K562 (cell line): ENCODE measurements around the gene BACH1. TPM values are rescaled to one million over a fixed set of nuclear protein-coding genes. Genes with fewer than 3 reads are reported as not detected.

ENCODE experiments used
- AFF4 ChIP-seq: sonication (generic); formaldehyde crosslinking; IDR thresholded peaks from 2 replicates; pipeline ENCODE4 v1.8.0; 2023; ENCODE audit warnings: mild to moderate bottlenecking, missing genetic modification reagents
- ATF2 ChIP-seq: sonication (generic); formaldehyde crosslinking; IDR thresholded peaks from 2 replicates; pipeline ENCODE4 v1.8.1; 2022; ENCODE audit warnings: missing genetic modification reagents
- LCOR ChIP-seq: sonication (generic); formaldehyde crosslinking; IDR thresholded peaks from 2 replicates; pipeline ENCODE4 v1.8.0; 2022; ENCODE audit warnings: mild to moderate bottlenecking, missing genetic modification reagents
- NEUROD1 ChIP-seq: fragments of 150-350 bp; IDR thresholded peaks from 2 replicates; pipeline ENCODE4 v1.6.1; 2014; ENCODE audit warnings: borderline replicate concordance, low read length, low read depth; ENCODE audit not compliant: partially characterized antibody
- PCBP1 ChIP-seq: fragments of 200-400 bp; formaldehyde crosslinking; IDR thresholded peaks from 2 replicates; pipeline ENCODE4 v1.6.1; 2018; ENCODE audit warnings: mild to moderate bottlenecking, low read depth, low read length; ENCODE audit not compliant: poor library complexity, severe bottlenecking
- POLR2A ChIP-seq: fragments of 450-650 bp; conservative IDR thresholded peaks from 2 replicates; pipeline ENCODE4 v1.6.1; 2016
- TAF9B ChIP-seq: fragments of 450-650 bp; IDR thresholded peaks from 2 replicates; pipeline ENCODE4 v1.6.1; 2018; ENCODE audit warnings: mild to moderate bottlenecking; ENCODE audit not compliant: partially characterized antibody
- VEZF1 ChIP-seq: fragments of 200-800 bp; sonication (Bioruptor generic); IDR thresholded peaks from 2 replicates; pipeline ENCODE4 v1.6.1; 2017; ENCODE audit warnings: missing genetic modification characterization, missing compliant biosample characterization
- ZBTB5 ChIP-seq: fragments of 450-650 bp; IDR thresholded peaks from 2 replicates; pipeline ENCODE4 v1.6.1; 2017; ENCODE audit warnings: antibody characterized with exemption
- ZC3H4 ChIP-seq: sonication (generic); formaldehyde crosslinking; IDR thresholded peaks from 2 replicates; pipeline ENCODE4 v1.9.0; 2021; ENCODE audit warnings: missing genetic modification reagents, borderline replicate concordance
- ZNF140 ChIP-seq: fragments of 250-450 bp; sonication (Bioruptor Pico); IDR thresholded peaks from 2 replicates; pipeline ENCODE4 v1.8.0; 2021; ENCODE audit warnings: moderate library complexity, mild to moderate bottlenecking, inconsistent platforms
- ZNF609 ChIP-seq: sonication (generic); formaldehyde crosslinking; IDR thresholded peaks from 2 replicates; pipeline ENCODE4 v1.8.1; 2023; ENCODE audit warnings: missing genetic modification reagents, mild to moderate bottlenecking, borderline replicate concordance
- polyA plus RNA-seq, 8 experiments: library from polyadenylated mRNA; depleted of rRNA in 4 of 8; stranded (reverse) in 5 of 8; unstranded in 3 of 8; fragments of >200 nt; fragmentation: Nextera tagmentation in 2 of 8; fragmentation: Illumina TruSeq in 1 of 8; extraction: Ambion mirVana in 2 of 8; extraction: Trizol in 1 of 8; gene quantifications; 2 replicates each; pipeline versions ENCODE4 v1.2.1 to v1.2.3, GENCODE V29; 2011 to 2014; ENCODE audit warnings: inconsistent platforms in 1 of 8, missing spikeins in 1 of 8
- total RNA-seq, 7 experiments: library from RNA; depleted of rRNA in 6 of 7; stranded (reverse); fragments of >200 nt in 6 of 7; fragmentation: Illumina TruSeq in 2 of 7; extraction: Trizol in 2 of 7; gene quantifications; 2 replicates each; pipeline versions ENCODE4 v1.2.1 to v1.2.3, GENCODE V29; 2011 to 2021; ENCODE audit warnings: low replicate concordance in 1 of 7

BACH1 gene
- total and polyA plus RNA-seq, 9 of the 15 experiments (the other 6 are each of a cell fraction or from before 2014, with no cell fraction given): 10.6 to 58.5 (median 28.6) TPM

- TF ChIP-seq ZNF609 (CRISPR knock-in tag): peak; percentile 71; the same call in 1 of the 2 replicates
- peak; percentile 64 for TF ChIP-seq POLR2A
- TF ChIP-seq ATF2: no peak; the same call in 1 of the 2 replicates
- no peak for TF ChIP-seq ZNF140 (CRISPR knock-in tag)
- peak; percentile 45 for TF ChIP-seq NEUROD1
- TF ChIP-seq VEZF1: peak; percentile 91
- peak; percentile 4 for TF ChIP-seq PCBP1
- TF ChIP-seq ZC3H4: peak; percentile 69
- no peak for TF ChIP-seq ZBTB5
- TF ChIP-seq LCOR (CRISPR knock-in tag): peak; percentile 79; the same call in 1 of the 2 replicates
- TF ChIP-seq TAF9B: peak; percentile 5
- TF ChIP-seq AFF4 (CRISPR knock-in tag): peak; percentile 95
Observed at GRCh38 chr21:29299046-29299915, 559 bp downstream of the BACH1 start (continued).
